SH-SY5Y (cell line): ENCODE data around the gene FBLN5.

Source experiments
- GATA2 ChIP-seq: IDR thresholded peaks from 2 replicates; pipeline ENCODE4 v1.6.1; 2011; ENCODE audit warnings: mild to moderate bottlenecking, low read depth, low read length
- GATA3 ChIP-seq: IDR thresholded peaks from 2 replicates; pipeline ENCODE4 v1.6.1; 2011; ENCODE audit warnings: low read depth, mild to moderate bottlenecking, low read length, moderate library complexity

GRCh38 chr14:91903070-91903469 is 44.4 kb downstream of the FBLN5 start:
- TF ChIP-seq GATA3 (no peak), GATA2 (no peak)
